GM12878 (cell line): ENCODE data around the gene KCNC4. TPM values are rescaled to one million over a fixed set of nuclear protein-coding genes. Genes with fewer than 3 reads are reported as not detected.

Source experiments
- ATAC-seq: fragments of 200-7000 bp; cut with Tn5 transposase; 3 replicates; pipeline ENCODE4 v1.9.1; 2020; ENCODE audit warnings: mild to moderate bottlenecking, moderate library complexity
- BruUV-seq: library from RNA; stranded (reverse); fragments of 400-500 nt; replicated peaks from 2 replicates; lab custom pipeline; 2021; lab: Mats Ljungman, UMichigan
- CTCF ChIA-PET: fragments of 300-600 bp; sonication (Branson Sonifier 250); formaldehyde crosslinking; extraction: SDS; loops from one replicate; lab custom pipeline; 2021; ENCODE audit warnings: inconsistent platforms; lab: Yijun Ruan, JAX
- POLR2A ChIA-PET: fragments of 350-600 bp; formaldehyde crosslinking; extraction: SDS; loops from one replicate; lab custom pipeline; 2021; ENCODE audit warnings: inconsistent platforms; lab: Charles Lee
- RAD21 ChIA-PET: fragments of 300-600 bp; sonication (Branson Sonifier 250); formaldehyde crosslinking; loops from one replicate; lab custom pipeline; 2023; ENCODE audit warnings: antibody characterized with exemption; ENCODE audit not compliant: unreplicated experiment; lab: Charles Lee
- SMC1A ChIA-PET: fragments of 300-600 bp; sonication (Branson Sonifier 250); formaldehyde crosslinking; loops from one replicate; lab custom pipeline; 2023; ENCODE audit not compliant: unreplicated experiment, uncharacterized antibody; lab: Charles Lee
- DNase-seq: peaks from one replicate; pipeline ENCODE4 v3.0.0-alpha.2; 2011; ENCODE audit warnings: low read depth, low spot score
- FAIRE-seq: peaks from 3 replicates; lab custom pipeline; 2011; peaks lifted over from hg19 to GRCh38; lab: Jason Lieb, UNC
- H2AFZ ChIP-seq: 2 replicates; pipeline ENCODE4 v1.6.0; 2011; ENCODE audit warnings: low read depth, low read length, control low read depth; ENCODE audit not compliant: control insufficient read depth
- H3K27ac ChIP-seq: 2 replicates; pipeline ENCODE4 v1.5.1; 2011; ENCODE audit warnings: control low read depth; ENCODE audit not compliant: control insufficient read depth, insufficient read depth
- H3K27me3 ChIP-seq, 2 experiments: replicated peaks in 1 of 2; 2 replicates each; pipeline versions ENCODE4 v1.6.0 to v1.6.1; 2011; ENCODE audit warnings: low read length in 1 of 2; ENCODE audit not compliant: control insufficient read depth in 2 of 2, insufficient read depth in 2 of 2
- H3K36me3 ChIP-seq, 2 experiments: 2 replicates each; pipeline ENCODE4 v1.5.1; 2011; ENCODE audit warnings: low read length in 1 of 2; ENCODE audit not compliant: control insufficient read depth in 2 of 2, insufficient read depth in 2 of 2
- H3K4me1 ChIP-seq: 2 replicates; pipeline ENCODE4 v1.6.1; 2011; ENCODE audit warnings: mild to moderate bottlenecking, low read length, moderate library complexity, mixed read lengths; ENCODE audit not compliant: control insufficient read depth, insufficient read depth
- H3K4me2 ChIP-seq: 2 replicates; pipeline ENCODE4 v1.6.0; 2011; ENCODE audit warnings: control low read depth; ENCODE audit not compliant: control insufficient read depth, insufficient read depth
- H3K4me3 ChIP-seq: fragments of 200-600 bp; sonication (generic); 2 replicates; pipeline ENCODE4 v1.5.1; 2016
- H3K79me2 ChIP-seq: 2 replicates; pipeline ENCODE4 v1.6.0; 2011; ENCODE audit warnings: low read length; ENCODE audit not compliant: control insufficient read depth, insufficient read depth
- H3K9ac ChIP-seq: 2 replicates; pipeline ENCODE4 v1.8.0; 2011; ENCODE audit warnings: low read length, control low read depth, mixed read lengths; ENCODE audit not compliant: control insufficient read depth, insufficient read depth
- H3K9me3 ChIP-seq: replicated peaks from 3 replicates; pipeline ENCODE4 v1.5.1; 2011; ENCODE audit warnings: mild to moderate bottlenecking, low read length; ENCODE audit not compliant: control insufficient read depth, insufficient read depth
- H4K20me1 ChIP-seq: 2 replicates; pipeline ENCODE4 v1.6.0; 2011; ENCODE audit not compliant: control insufficient read depth, insufficient read depth
- KLF5 ChIP-seq: fragments of 450-650 bp; IDR thresholded peaks from 2 replicates; pipeline ENCODE4 v1.6.1; 2014; ENCODE audit warnings: mild to moderate bottlenecking; ENCODE audit not compliant: partially characterized antibody
- ZSCAN29 ChIP-seq: fragments of 450-650 bp; IDR thresholded peaks from 2 replicates; pipeline ENCODE4 v1.6.1; 2017; ENCODE audit warnings: mild to moderate bottlenecking, moderate library complexity
- WGBS: methylation state at CpG from one replicate; pipeline ENCODE4 v1.1.6; 2016; ENCODE audit warnings: low lambda C conversion rate; ENCODE audit not compliant: insufficient replicate concordance, insufficient coverage; ENCODE audit errors: missing lambda C conversion rate; 5-methylcytosine and 5-hydroxymethylcytosine counted together
- in situ Hi-C: fragments of 300-500 bp; cut with MboI; formaldehyde crosslinking; loops from 9 replicates; pipeline ENCODE4 v1.14.3; 2018; ENCODE audit warnings: mixed read lengths
- intact Hi-C: fragments of 100-400 bp; cut with micrococcal nuclease; formaldehyde crosslinking; loops from one replicate; pipeline ENCODE4 v1.14.2; 2022; ENCODE audit not compliant: unreplicated experiment
- polyA plus RNA-seq, 11 experiments: library from polyadenylated mRNA; depleted of rRNA in 4 of 11; unstranded in 6 of 11; stranded (reverse) in 5 of 11; fragments of >200 nt; fragmentation: Nextera tagmentation in 4 of 11; fragmentation: Illumina TruSeq in 1 of 11; extraction: Ambion mirVana in 4 of 11; extraction: Trizol in 1 of 11; gene quantifications; 1 replicate in 1 of 11; 2 replicates in 10 of 11; pipeline versions ENCODE4 v1.2.1 to v1.2.3, GENCODE V29; 2011 to 2016; ENCODE audit warnings: inconsistent platforms in 2 of 11, missing spikeins in 2 of 11, low read depth in 1 of 11
- total RNA-seq, 4 experiments: library from RNA; depleted of rRNA in 3 of 4; stranded (reverse); fragments of >200 nt in 3 of 4; fragmentation: Illumina TruSeq in 1 of 4; extraction: Trizol in 1 of 4; gene quantifications; 2 replicates each; pipeline versions ENCODE4 v1.2.1 to v1.2.3, GENCODE V29; 2013 to 2021
- TF ChIP-seq, protein P1 (sequence below): IDR thresholded peaks from 2 replicates; pipeline ENCODE4 v1.6.1; 2012; ENCODE audit warnings: low read length, inconsistent platforms
- TF ChIP-seq, protein P2 (sequence below): fragments of 450-650 bp; IDR thresholded peaks from 2 replicates; pipeline ENCODE4 v1.6.1; 2017; ENCODE audit warnings: antibody characterized with exemption, mild to moderate bottlenecking, moderate library complexity

KCNC4 gene
- total and polyA plus RNA-seq, 10 of the 15 experiments (the other 5 are each of a cell fraction or from before 2014, with no cell fraction given) = 0.06 to 1.7 (median 0.36) TPM

DNA sequence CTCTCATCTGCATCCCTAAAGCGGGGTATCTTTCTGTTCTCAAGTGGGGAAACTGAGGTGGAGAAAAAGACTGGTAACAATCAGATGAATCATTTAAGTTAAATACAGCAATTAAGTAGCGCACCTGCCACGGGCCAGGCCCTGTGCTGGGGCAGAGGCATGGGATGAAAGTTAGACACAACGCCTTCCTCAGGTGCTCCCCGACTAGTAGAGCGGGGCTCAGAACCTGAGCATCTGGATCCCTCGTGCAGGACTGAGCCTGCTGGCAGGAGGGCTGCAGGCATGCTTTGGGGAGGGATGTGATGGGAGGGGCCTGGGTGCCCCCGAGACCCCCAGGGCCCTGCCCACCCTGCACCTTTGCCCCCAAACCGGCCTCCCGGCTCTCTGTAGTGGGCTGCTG is 14.9 kb upstream of the KCNC4 start:
- RAD21 ChIA-PET = no interaction called here
- CTCF ChIA-PET = interaction anchor here (2.2 kb wide), 1 partner anchor 301 kb away, joined by 23 read pairs; no protein-coding TSS in a partner anchor
- H3K4me3 ChIP-seq = no peak overlapping the region
- in situ Hi-C loops = no loop called here
- SMC1A ChIA-PET = interaction anchor here (3.5 kb wide), 1 partner anchor 265 kb away, joined by 23 read pairs; no protein-coding TSS in a partner anchor
- no peaks in the 10 kb centered on the region for H3K36me3 ChIP-seq
- no peaks in the 10 kb centered on the region for H3K4me1 ChIP-seq
- no peaks in the 10 kb centered on the region for H3K9me3 ChIP-seq
- POLR2A ChIA-PET = no interaction called here
- 42% methylated on average over 8 of the region's 10 CpGs for WGBS
- no peak overlapping the region for H3K9ac ChIP-seq
- no peak overlapping the region for H2AFZ ChIP-seq
- TF ChIP-seq KLF5 (no peak), ZSCAN29 (no peak)
- TF ChIP-seq, protein P1, sequence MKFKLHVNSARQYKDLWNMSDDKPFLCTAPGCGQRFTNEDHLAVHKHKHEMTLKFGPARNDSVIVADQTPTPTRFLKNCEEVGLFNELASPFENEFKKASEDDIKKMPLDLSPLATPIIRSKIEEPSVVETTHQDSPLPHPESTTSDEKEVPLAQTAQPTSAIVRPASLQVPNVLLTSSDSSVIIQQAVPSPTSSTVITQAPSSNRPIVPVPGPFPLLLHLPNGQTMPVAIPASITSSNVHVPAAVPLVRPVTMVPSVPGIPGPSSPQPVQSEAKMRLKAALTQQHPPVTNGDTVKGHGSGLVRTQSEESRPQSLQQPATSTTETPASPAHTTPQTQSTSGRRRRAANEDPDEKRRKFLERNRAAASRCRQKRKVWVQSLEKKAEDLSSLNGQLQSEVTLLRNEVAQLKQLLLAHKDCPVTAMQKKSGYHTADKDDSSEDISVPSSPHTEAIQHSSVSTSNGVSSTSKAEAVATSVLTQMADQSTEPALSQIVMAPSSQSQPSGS = no peak
- TF ChIP-seq, protein P2, sequence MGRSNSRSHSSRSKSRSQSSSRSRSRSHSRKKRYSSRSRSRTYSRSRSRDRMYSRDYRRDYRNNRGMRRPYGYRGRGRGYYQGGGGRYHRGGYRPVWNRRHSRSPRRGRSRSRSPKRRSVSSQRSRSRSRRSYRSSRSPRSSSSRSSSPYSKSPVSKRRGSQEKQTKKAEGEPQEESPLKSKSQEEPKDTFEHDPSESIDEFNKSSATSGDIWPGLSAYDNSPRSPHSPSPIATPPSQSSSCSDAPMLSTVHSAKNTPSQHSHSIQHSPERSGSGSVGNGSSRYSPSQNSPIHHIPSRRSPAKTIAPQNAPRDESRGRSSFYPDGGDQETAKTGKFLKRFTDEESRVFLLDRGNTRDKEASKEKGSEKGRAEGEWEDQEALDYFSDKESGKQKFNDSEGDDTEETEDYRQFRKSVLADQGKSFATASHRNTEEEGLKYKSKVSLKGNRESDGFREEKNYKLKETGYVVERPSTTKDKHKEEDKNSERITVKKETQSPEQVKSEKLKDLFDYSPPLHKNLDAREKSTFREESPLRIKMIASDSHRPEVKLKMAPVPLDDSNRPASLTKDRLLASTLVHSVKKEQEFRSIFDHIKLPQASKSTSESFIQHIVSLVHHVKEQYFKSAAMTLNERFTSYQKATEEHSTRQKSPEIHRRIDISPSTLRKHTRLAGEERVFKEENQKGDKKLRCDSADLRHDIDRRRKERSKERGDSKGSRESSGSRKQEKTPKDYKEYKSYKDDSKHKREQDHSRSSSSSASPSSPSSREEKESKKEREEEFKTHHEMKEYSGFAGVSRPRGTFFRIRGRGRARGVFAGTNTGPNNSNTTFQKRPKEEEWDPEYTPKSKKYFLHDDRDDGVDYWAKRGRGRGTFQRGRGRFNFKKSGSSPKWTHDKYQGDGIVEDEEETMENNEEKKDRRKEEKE = no peak
- TF ChIP-seq, all 136 proteins: peak for 0
- Histone ChIP-seq H3K4me2 (no peak overlapping the region), H3K27ac (no peak overlapping the region), H3K79me2 (no peaks in the 10 kb centered on the region), H4K20me1 (no peaks in the 10 kb centered on the region), H3K27me3 (peaks cover 0 to 2% of the 10 kb centered on the region in 2 experiments; a peak in 1 of 4 replicates)
- no peak for FAIRE-seq
- DNase-seq = no peak
- intact Hi-C loops = no loop called here
- BruUV-seq = no TSS peak
- no peak for ATAC-seq
